Liver (tissue), 9 donors: ENCODE results near the gene HSPA12B. TPM values are rescaled to one million over a fixed set of nuclear protein-coding genes. Genes with fewer than 3 reads are reported as not detected.
A peak's percentile ranks its signal among the peaks of the same experiment; 100 is the strongest.

Experiments
- DNase-seq: peaks from one replicate; pipeline ENCODE4 v3.0.0-alpha.2; 2017; ENCODE audit warnings: low spot score
- H3K27ac ChIP-seq, 2 donors: one replicate each; pipeline ENCODE4 v1.7.0; 2013; ENCODE audit warnings: inconsistent platforms in 2 of 2, low read length in 2 of 2, control low read depth in 1 of 2, low read depth in 1 of 2, mild to moderate bottlenecking in 1 of 2
- H3K27me3 ChIP-seq, 4 donors: one replicate each; pipeline versions ENCODE4 v1.6.1 to v1.7.0; 2013; ENCODE audit warnings: low read length in 3 of 4, inconsistent platforms in 1 of 4, mild to moderate bottlenecking in 1 of 4, moderate library complexity in 1 of 4; ENCODE audit not compliant: control insufficient read depth in 4 of 4, insufficient read depth in 4 of 4
- H3K36me3 ChIP-seq, 4 donors: one replicate each; pipeline versions ENCODE4 v1.6.1 to v1.7.0; 2013; ENCODE audit warnings: low read length in 3 of 4, mild to moderate bottlenecking in 3 of 4, low read depth in 1 of 4, moderate library complexity in 1 of 4; ENCODE audit not compliant: control insufficient read depth in 4 of 4, insufficient read depth in 3 of 4
- H3K4me1 ChIP-seq, 4 donors: one replicate each; pipeline versions ENCODE4 v1.6.1 to v1.7.0; 2013; ENCODE audit warnings: low read length in 3 of 4, mild to moderate bottlenecking in 3 of 4, moderate library complexity in 1 of 4; ENCODE audit not compliant: control insufficient read depth in 4 of 4, insufficient read depth in 4 of 4
- H3K4me3 ChIP-seq, 3 donors: one replicate each; pipeline versions ENCODE4 v1.6.1 to v1.7.0; 2013; ENCODE audit warnings: low read length in 3 of 3, control low read depth in 1 of 3, low read depth in 1 of 3, mild to moderate bottlenecking in 1 of 3
- H3K9ac ChIP-seq, 2 donors: one replicate each; pipeline ENCODE4 v1.7.0; 2013; ENCODE audit warnings: low read length in 2 of 2, mild to moderate bottlenecking in 2 of 2, moderate library complexity in 2 of 2, control low read depth in 1 of 2, low read depth in 1 of 2
- H3K9me3 ChIP-seq, 4 donors: one replicate each; pipeline versions ENCODE4 v1.6.1 to v1.7.0; 2013; ENCODE audit warnings: low read length in 3 of 4; ENCODE audit not compliant: control insufficient read depth in 4 of 4
- FOXA1 ChIP-seq: IDR thresholded peaks from 2 replicates; pipeline ENCODE4 v1.6.1; 2016; ENCODE audit warnings: antibody characterized with exemption
- FOXA2 ChIP-seq: IDR thresholded peaks from 2 replicates; pipeline ENCODE4 v1.6.1; 2016; ENCODE audit warnings: antibody characterized with exemption
- GABPA ChIP-seq, 2 donors: IDR thresholded peaks in 1 of 2; conservative IDR thresholded peaks in 1 of 2; 2 replicates each; pipeline ENCODE4 v1.6.1; 2016; ENCODE audit warnings: antibody characterized with exemption in 2 of 2, mild to moderate bottlenecking in 1 of 2, moderate library complexity in 1 of 2
- HNF4G ChIP-seq: IDR thresholded peaks from 2 replicates; pipeline ENCODE4 v1.6.1; 2016; ENCODE audit warnings: antibody characterized with exemption
- JUND ChIP-seq, 2 donors: IDR thresholded peaks; 2 replicates each; pipeline ENCODE4 v1.6.1; 2016; ENCODE audit warnings: antibody characterized with exemption in 2 of 2
- NR2F2 ChIP-seq: IDR thresholded peaks from 2 replicates; pipeline ENCODE4 v1.6.1; 2016; ENCODE audit warnings: antibody characterized with exemption
- REST ChIP-seq: IDR thresholded peaks from 2 replicates; pipeline ENCODE4 v1.6.1; 2016; ENCODE audit warnings: antibody characterized with exemption, mild to moderate bottlenecking
- RXRA ChIP-seq, 2 donors: IDR thresholded peaks; 2 replicates each; pipeline ENCODE4 v1.6.1; 2017 to 2018; ENCODE audit warnings: antibody characterized with exemption in 2 of 2, mild to moderate bottlenecking in 1 of 2
- YY1 ChIP-seq: IDR thresholded peaks from 2 replicates; pipeline ENCODE4 v1.6.1; 2016; ENCODE audit warnings: antibody characterized with exemption, mild to moderate bottlenecking
- ZBTB33 ChIP-seq: IDR thresholded peaks from 2 replicates; pipeline ENCODE4 v1.6.1; 2016; ENCODE audit warnings: antibody characterized with exemption
- WGBS: extraction: QIAGEN DNeasy Blood & Tissue Kit; methylation state at CpG from one replicate; pipeline ENCODE4 v1.1.7; 2013; 5-methylcytosine and 5-hydroxymethylcytosine counted together
- polyA plus RNA-seq, 2 donors: library from polyadenylated mRNA; stranded (reverse) in 1 of 2; unstranded in 1 of 2; fragments of 200-250 nt in 1 of 2; fragments of >200 nt in 1 of 2; fragmentation: Nextera tagmentation in 1 of 2; extraction: Ambion mirVana in 1 of 2; gene quantifications; one replicate each; pipeline versions ENCODE4 v1.2.1 to v1.2.3, GENCODE V29; 2013 to 2015
- total RNA-seq, 2 donors: library from RNA; depleted of rRNA; stranded (reverse); fragments of >200 nt; gene quantifications; one replicate each; pipeline ENCODE4 v1.2.3, GENCODE V29; 2014
- TF ChIP-seq, protein P1 (sequence below): IDR thresholded peaks from 2 replicates; pipeline ENCODE4 v1.6.1; 2016; ENCODE audit warnings: antibody characterized with exemption
- TF ChIP-seq, protein P2 (sequence below): fragments of 150-350 bp; IDR thresholded peaks from 2 replicates; pipeline ENCODE4 v1.5.1; 2017; ENCODE audit warnings: improper control_type of control experiment, low read depth, low read length; ENCODE audit not compliant: missing input control
- TF ChIP-seq, protein P3 (sequence below): IDR thresholded peaks from 2 replicates; pipeline ENCODE4 v1.6.1; 2016; ENCODE audit warnings: antibody characterized with exemption
- donor health status: healthy.
- donor health status: healthy.
- donor health status: healthy.
- donor health status: healthy.
- donor health status: healthy.

The HSPA12B gene
- total and polyA plus RNA-seq, 4 donors, result 0.72 to 1.8 (median 0.87) TPM

DNA sequence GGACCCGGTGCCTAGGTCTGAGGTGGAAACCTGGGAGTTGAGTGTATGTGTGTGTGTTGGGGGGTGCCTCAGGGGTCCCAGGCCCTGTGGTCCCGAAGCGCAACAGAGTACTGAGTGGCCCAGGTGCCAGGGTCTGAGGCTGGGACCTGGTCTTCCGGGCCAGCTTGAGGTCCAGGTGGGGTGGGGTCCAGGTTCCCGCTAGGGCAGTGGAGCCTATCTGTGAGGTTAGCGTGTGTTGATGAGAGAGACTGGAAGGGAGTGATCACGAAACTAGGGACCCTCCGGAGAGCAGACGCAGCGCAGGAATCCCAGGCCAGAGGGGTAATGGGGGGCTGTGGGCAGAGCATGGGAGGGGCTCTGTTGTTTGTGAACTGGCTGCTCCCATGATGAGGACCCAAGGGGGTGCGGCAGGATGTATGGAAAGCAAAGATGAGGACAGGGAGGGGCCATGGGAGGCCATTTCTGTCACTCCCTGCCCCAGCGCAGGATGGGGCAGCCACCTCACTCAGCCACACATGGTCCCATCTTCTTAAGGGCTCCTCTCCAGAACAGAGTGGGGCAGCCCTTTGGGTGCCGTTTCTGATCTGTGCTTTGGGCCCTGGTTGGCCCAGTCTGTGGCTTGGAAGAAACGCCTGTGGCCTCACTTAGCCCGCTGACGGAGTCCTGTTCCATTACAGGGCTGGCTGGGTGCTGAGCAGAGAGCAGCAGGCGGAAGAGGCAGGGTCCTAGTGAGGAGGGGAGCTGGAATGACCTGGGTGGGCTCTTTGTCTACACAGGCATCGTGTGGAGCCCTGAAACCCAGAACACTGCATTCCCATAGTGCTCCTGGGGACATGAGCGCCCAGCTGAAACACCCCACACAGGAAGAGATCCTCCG lies 872 bp downstream of the HSPA12B start:
- peaks cover 0 to 3% (median under 1%) of the 10 kb centered on the region in 4 donors for H3K4me1 ChIP-seq
- H3K4me3 ChIP-seq, result no peak overlapping the region
- no peak overlapping the region for H3K9ac ChIP-seq
- no peaks in the 10 kb centered on the region for H3K9me3 ChIP-seq
- no peaks in the 10 kb centered on the region for H3K36me3 ChIP-seq
- H3K27me3 ChIP-seq, result peaks cover 0 to 4% (median 1%) of the 10 kb centered on the region in 4 donors
- WGBS, result 93% methylated on average over 20 of the region's 20 CpGs
- H3K27ac ChIP-seq, result no peak overlapping the region
- TF ChIP-seq ZBTB33 (no peak), YY1 (no peak), GABPA (IDR thresholded peaks at IDR 0.05 in 1 of 2, conservative IDR thresholded peaks at IDR 0.05 in 1 of 2) (no peak), JUND (IDR thresholded peaks at IDR 0.05) (no peak), RXRA (IDR thresholded peaks at IDR 0.05) (no peak), HNF4G (no peak)
- no peak for DNase-seq

DNA sequence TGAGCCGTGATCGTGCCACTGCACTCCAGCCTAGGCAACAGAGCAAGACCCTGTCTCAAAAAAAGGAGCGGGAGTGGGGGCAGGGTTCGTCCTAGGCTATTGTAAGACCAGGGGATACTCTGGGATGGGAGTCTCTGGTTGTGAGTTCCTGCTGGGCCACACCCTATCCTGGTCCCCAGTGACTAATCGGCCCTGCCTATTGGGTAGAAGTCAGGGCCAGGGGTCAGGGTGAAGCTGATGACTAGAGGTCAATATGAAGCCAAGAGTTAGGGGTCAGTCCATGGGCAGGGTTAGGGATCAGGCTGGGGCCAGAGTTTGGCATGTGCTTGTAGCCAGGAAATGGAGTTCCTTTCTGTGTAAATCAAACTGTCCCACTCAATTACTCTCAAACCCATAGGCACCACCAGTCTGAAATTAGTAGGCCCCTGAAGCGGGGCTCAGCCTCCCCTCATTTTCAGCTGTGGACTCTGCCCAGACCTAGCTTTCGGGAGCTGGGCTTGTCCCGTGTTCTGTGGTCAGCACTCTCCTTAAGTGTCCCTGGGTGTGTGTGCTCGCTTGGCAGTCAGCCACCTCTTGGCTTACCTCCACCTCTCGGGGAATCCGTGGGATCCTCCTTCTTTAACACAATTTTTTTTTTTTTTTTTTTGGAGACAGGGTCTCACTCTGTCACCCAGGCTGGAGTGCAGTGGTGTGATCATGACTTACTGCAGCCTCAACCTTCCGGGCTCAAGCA lies 1.8 kb downstream of the HSPA12B start:
- H3K9me3 ChIP-seq, result no peaks in the 10 kb centered on the region
- H3K4me3 ChIP-seq, result no peak overlapping the region
- DNase-seq, result no peak
- TF ChIP-seq NR2F2 (peak; percentile 97), FOXA1 (no peak), ZBTB33 (no peak), RXRA (IDR thresholded peaks at IDR 0.05) (peak in 1 of 2 donors; percentile 13)
- H3K27ac ChIP-seq, result no peak overlapping the region
- WGBS, result 64% methylated on average over 12 of the region's 12 CpGs
- H3K9ac ChIP-seq, result no peak overlapping the region
- H3K27me3 ChIP-seq, result peaks cover 0 to 4% (median 1%) of the 10 kb centered on the region in 4 donors
- peaks cover 5 to 11% (median 7%) of the 10 kb centered on the region in 4 donors for H3K4me1 ChIP-seq
- H3K36me3 ChIP-seq, result no peaks in the 10 kb centered on the region

GRCh38 chr20:3735768-3736167 lies 3.3 kb downstream of the HSPA12B start:
- Histone ChIP-seq H3K4me1 (peaks cover 5 to 12% (median 8%) of the 10 kb centered on the region in 4 donors), H3K36me3 (no peaks in the 10 kb centered on the region), H3K27ac (no peak overlapping the region), H3K27me3 (peaks cover 0 to 4% (median 1%) of the 10 kb centered on the region in 4 donors), H3K4me3 (no peak overlapping the region), H3K9me3 (no peaks in the 10 kb centered on the region), H3K9ac (no peak overlapping the region)
- 73% methylated on average over 4 of the region's 4 CpGs for WGBS
- DNase-seq, result no peak
- no peak for TF ChIP-seq FOXA2
- TF ChIP-seq, protein P1, sequence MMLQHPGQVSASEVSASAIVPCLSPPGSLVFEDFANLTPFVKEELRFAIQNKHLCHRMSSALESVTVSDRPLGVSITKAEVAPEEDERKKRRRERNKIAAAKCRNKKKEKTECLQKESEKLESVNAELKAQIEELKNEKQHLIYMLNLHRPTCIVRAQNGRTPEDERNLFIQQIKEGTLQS, result no peak
- no peak for TF ChIP-seq NR2F2
- no peak for TF ChIP-seq YY1
- TF ChIP-seq GABPA (IDR thresholded peaks at IDR 0.05 in 1 of 2, conservative IDR thresholded peaks at IDR 0.05 in 1 of 2), result no peak
- TF ChIP-seq, protein P2, sequence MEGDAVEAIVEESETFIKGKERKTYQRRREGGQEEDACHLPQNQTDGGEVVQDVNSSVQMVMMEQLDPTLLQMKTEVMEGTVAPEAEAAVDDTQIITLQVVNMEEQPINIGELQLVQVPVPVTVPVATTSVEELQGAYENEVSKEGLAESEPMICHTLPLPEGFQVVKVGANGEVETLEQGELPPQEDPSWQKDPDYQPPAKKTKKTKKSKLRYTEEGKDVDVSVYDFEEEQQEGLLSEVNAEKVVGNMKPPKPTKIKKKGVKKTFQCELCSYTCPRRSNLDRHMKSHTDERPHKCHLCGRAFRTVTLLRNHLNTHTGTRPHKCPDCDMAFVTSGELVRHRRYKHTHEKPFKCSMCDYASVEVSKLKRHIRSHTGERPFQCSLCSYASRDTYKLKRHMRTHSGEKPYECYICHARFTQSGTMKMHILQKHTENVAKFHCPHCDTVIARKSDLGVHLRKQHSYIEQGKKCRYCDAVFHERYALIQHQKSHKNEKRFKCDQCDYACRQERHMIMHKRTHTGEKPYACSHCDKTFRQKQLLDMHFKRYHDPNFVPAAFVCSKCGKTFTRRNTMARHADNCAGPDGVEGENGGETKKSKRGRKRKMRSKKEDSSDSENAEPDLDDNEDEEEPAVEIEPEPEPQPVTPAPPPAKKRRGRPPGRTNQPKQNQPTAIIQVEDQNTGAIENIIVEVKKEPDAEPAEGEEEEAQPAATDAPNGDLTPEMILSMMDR, result no peak
- no peak for TF ChIP-seq REST
- TF ChIP-seq HNF4G, result no peak
- TF ChIP-seq, protein P3, sequence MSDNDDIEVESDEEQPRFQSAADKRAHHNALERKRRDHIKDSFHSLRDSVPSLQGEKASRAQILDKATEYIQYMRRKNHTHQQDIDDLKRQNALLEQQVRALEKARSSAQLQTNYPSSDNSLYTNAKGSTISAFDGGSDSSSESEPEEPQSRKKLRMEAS, result no peak
